ENCODE data around the gene SUGCT.
"Not testable (repeated sequence)": the region's sequence is repeated elsewhere in the genome, so short reads cannot be mapped to it uniquely, and the experiment has no call there.

The SUGCT gene

GRCh38 chr7:40341836-40342235, 207.0 kb downstream of the SUGCT start:
- no peak for DNase-seq

GRCh38 chr7:40346554-40346953, 211.7 kb downstream of the SUGCT start:
- DNase-seq = no peak

- DNase-seq = no peak
Measured at GRCh38 chr7:40348126-40348728, 213.4 kb downstream of the SUGCT start.

- DNase-seq = no peak
Measured at GRCh38 chr7:40350100-40350499, 215.3 kb downstream of the SUGCT start.

GRCh38 chr7:40354711-40355110, 219.9 kb downstream of the SUGCT start:
- DNase-seq = no peak

GRCh38 chr7:40356312-40356711, 221.5 kb downstream of the SUGCT start:
- DNase-seq = no peak

GRCh38 chr7:40356871-40357709, 222.3 kb downstream of the SUGCT start:
- no peak for DNase-seq

- DNase-seq = no peak
Measured at GRCh38 chr7:40369641-40370277, 235.0 kb downstream of the SUGCT start.

GRCh38 chr7:40371806-40372440, 237.1 kb downstream of the SUGCT start:
- DNase-seq = no peak

GRCh38 chr7:40374575-40374974, 239.8 kb downstream of the SUGCT start:
- no peak for DNase-seq

- no peak for DNase-seq
Measured at GRCh38 chr7:40380111-40380510, 245.3 kb downstream of the SUGCT start.

GRCh38 chr7:40382145-40382544, 247.3 kb downstream of the SUGCT start:
- no peak for DNase-seq

- no peak for DNase-seq
Measured at GRCh38 chr7:40393660-40394059, 258.9 kb downstream of the SUGCT start.

- DNase-seq = no peak
Measured at GRCh38 chr7:40394400-40394799, 259.6 kb downstream of the SUGCT start.

GRCh38 chr7:40400525-40400924, 265.7 kb downstream of the SUGCT start:
- DNase-seq = no peak

- DNase-seq = no peak
Measured at GRCh38 chr7:40401406-40401805, 266.6 kb downstream of the SUGCT start.

GRCh38 chr7:40402661-40403060, 267.9 kb downstream of the SUGCT start:
- no peak for DNase-seq

- no peak for DNase-seq
Measured at GRCh38 chr7:40403703-40404476, 269.1 kb downstream of the SUGCT start.

GRCh38 chr7:40405991-40406390, 271.2 kb downstream of the SUGCT start:
- no peak for DNase-seq

- DNase-seq = no peak
Measured at GRCh38 chr7:40412323-40412722, 277.5 kb downstream of the SUGCT start.

- DNase-seq = not testable (repeated sequence)
Measured at GRCh38 chr7:40414704-40415103, 279.9 kb downstream of the SUGCT start.

- DNase-seq = no peak
Measured at GRCh38 chr7:40418448-40418847, 283.6 kb downstream of the SUGCT start.

GRCh38 chr7:40418983-40419382, 284.2 kb downstream of the SUGCT start:
- DNase-seq = no peak
